ENCODE measurements around the gene APBA1. TPM values are rescaled to one million over a fixed set of nuclear protein-coding genes. Genes with fewer than 3 reads are reported as not detected.

The APBA1 gene
- total RNA-seq, 1 donor from 2014 or later = 3.4 TPM

DNA sequence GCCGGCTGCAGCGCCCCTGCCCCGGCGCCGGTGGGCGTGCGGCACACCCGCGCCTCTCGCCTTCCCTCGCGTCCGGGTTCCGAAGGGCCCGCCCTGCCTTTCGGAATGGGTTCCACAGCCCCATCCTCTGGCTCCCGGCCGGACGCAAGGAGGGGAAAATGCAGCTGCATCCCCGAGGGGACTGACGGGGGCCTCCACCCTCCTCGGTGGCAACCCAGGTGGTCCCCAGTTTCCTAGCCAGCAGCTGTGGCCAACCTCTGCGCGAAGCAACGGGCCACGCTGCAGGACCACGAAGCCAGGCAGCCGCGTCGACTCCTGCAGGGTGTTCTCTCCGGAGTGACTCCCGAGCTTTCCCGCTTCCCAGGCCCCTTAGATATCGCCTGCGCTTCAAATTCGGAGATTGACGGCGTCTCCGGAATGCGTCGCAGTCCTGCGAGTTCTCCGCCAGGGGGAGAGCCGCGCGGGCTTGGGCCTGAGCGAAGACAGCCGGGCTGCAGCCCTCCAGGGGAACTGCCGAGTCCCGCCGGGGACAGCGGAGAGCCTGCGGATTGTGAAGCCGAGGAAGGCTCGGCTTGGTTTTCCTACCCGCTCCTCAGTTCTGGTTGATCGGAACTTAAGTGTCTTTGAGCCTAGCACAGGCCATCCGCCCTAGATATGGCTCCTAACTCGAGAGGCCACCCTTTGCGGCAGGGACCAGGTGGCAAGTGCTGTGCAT is 582 bp upstream of the APBA1 start:
- no peaks in the 10 kb centered on the region for H4K20me1 ChIP-seq (ENCODE audit: low read depth)
- peak overlapping the region; percentile 96 for H3K4me2 ChIP-seq
- H3K9ac ChIP-seq = no peak overlapping the region
- peaks cover 28% of the 10 kb centered on the region for H3K27me3 ChIP-seq
- Mint-ChIP-seq H3K27ac (peak overlapping the region; percentile 9), H3K4me1 (peaks cover 19% of the 10 kb centered on the region), H3K4me3 (peak overlapping the region; percentile 84), H3K36me3 (no peaks in the 10 kb centered on the region), H3K27me3 (ENCODE audit: insufficient read depth, low read depth) (peaks cover 16% of the 10 kb centered on the region), H3K9me3 (no peaks in the 10 kb centered on the region)
- no peak overlapping the region for H3K27ac ChIP-seq
- H2AFZ ChIP-seq (replicated peaks) = peak overlapping the region; percentile 97
- H3K9me3 ChIP-seq (ENCODE audit: low read depth) = no peaks in the 10 kb centered on the region
- peaks cover 11% of the 10 kb centered on the region for H3K4me1 ChIP-seq
- H3K79me2 ChIP-seq (ENCODE audit: low read depth) = no peaks in the 10 kb centered on the region
- H3F3A ChIP-seq (ENCODE audit: low read depth) = peaks cover 39% of the 10 kb centered on the region
- peak; percentile 96 for DNase-seq (ENCODE audit: low spot score)
- H3K36me3 ChIP-seq = no peaks in the 10 kb centered on the region
- H3K4me3 ChIP-seq = peak overlapping the region; percentile 83
- TF ChIP-seq CTCF (IDR thresholded peaks at IDR 0.05) (peak; percentile 84), EZH2phosphoT487 (IDR thresholded peaks at IDR 0.05) (peak; percentile 24), EZH2 (IDR thresholded peaks at IDR 0.05) (peak; percentile 43)

DNA sequence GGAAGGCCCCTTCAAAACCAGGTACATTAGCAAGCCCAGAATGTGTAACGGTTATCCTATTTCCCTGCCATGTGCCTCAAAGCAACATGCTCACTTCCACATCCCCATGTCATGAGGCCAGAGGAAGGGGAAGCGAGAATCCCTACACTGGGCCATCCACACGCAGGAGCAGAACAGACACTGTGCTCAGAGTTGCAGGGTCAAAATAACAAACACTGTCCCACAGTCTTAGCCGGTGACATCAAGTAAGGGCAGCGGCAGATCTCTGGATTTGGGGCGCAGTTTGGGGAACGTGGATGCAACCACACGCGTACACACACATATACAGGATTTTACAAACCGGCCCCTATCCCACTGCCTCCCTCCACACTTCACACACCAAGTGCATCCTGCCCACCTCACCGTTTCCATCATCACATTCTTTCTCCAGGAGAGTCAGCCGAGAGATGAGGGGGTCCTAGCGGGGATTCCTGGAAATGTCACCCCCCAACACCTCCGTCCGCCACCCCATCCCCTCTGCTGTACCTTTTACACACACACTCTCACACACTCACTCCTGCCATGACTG is 776 bp downstream of the APBA1 start:
- Histone ChIP-seq H3K79me2 (ENCODE audit: low read depth) (no peaks in the 10 kb centered on the region), H3K9me3 (ENCODE audit: low read depth) (no peaks in the 10 kb centered on the region), H3K4me2 (peak overlapping the region; percentile 96), H3K27ac (no peak overlapping the region), H3K4me1 (peaks cover 25% of the 10 kb centered on the region), H3K9ac (no peak overlapping the region), H3K36me3 (no peaks in the 10 kb centered on the region), H3K27me3 (peaks cover 28% of the 10 kb centered on the region), H3F3A (ENCODE audit: low read depth) (peaks cover 49% of the 10 kb centered on the region), H4K20me1 (ENCODE audit: low read depth) (no peaks in the 10 kb centered on the region), H3K4me3 (peak overlapping the region; percentile 83), H2AFZ (replicated peaks) (peak overlapping the region; percentile 100)
- H3K4me1 Mint-ChIP-seq = peaks cover 19% of the 10 kb centered on the region
- H3K9me3 Mint-ChIP-seq = no peaks in the 10 kb centered on the region
- no peak for DNase-seq (ENCODE audit: low spot score)
- H3K27me3 Mint-ChIP-seq (ENCODE audit: insufficient read depth, low read depth) = peaks cover 16% of the 10 kb centered on the region
- H3K36me3 Mint-ChIP-seq = no peaks in the 10 kb centered on the region
- peak overlapping the region; percentile 83 for H3K4me3 Mint-ChIP-seq
- TF ChIP-seq EZH2phosphoT487 (IDR thresholded peaks at IDR 0.05) (no peak), CTCF (IDR thresholded peaks at IDR 0.05) (no peak), EZH2 (IDR thresholded peaks at IDR 0.05) (no peak)
- H3K27ac Mint-ChIP-seq = no peak overlapping the region

DNA sequence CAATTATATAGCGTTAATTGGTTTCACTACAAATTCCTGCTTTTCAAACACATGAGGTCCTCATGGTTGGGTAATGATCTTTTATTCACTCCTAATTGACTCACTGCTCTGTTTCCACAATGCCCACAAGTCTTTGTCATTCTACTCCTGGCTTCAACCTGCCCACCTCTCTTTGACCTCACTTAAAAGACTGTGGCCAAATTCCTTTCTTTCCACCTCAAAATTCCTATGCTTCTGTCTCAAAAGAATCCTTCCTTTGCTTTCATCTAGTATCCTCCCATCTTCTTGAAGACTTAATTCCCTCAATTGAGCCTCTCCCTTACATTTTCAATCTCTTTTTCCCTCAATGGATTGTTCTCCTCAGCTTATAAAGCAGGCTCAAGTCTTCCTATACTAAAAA is 4.9 kb downstream of the APBA1 start:
- Mint-ChIP-seq H3K27ac (no peak overlapping the region), H3K4me3 (no peak overlapping the region), H3K36me3 (no peaks in the 10 kb centered on the region), H3K9me3 (no peaks in the 10 kb centered on the region), H3K4me1 (peaks cover 10% of the 10 kb centered on the region), H3K27me3 (ENCODE audit: insufficient read depth, low read depth) (peaks cover 12% of the 10 kb centered on the region)
- Histone ChIP-seq H3K27me3 (peaks cover 28% of the 10 kb centered on the region), H3K4me1 (peaks cover 32% of the 10 kb centered on the region), H3K4me3 (peak overlapping the region; percentile 27), H3K27ac (peak overlapping the region; percentile 9), H3F3A (ENCODE audit: low read depth) (peaks cover 34% of the 10 kb centered on the region), H3K9me3 (ENCODE audit: low read depth) (no peaks in the 10 kb centered on the region), H3K36me3 (no peaks in the 10 kb centered on the region), H3K4me2 (peak overlapping the region; percentile 72), H3K9ac (no peak overlapping the region), H3K79me2 (ENCODE audit: low read depth) (no peaks in the 10 kb centered on the region), H2AFZ (replicated peaks) (no peak overlapping the region), H4K20me1 (ENCODE audit: low read depth) (no peaks in the 10 kb centered on the region)
- peak; percentile 57 for DNase-seq (ENCODE audit: low spot score)
- TF ChIP-seq EZH2phosphoT487 (IDR thresholded peaks at IDR 0.05) = no peak
- no peak for TF ChIP-seq CTCF (IDR thresholded peaks at IDR 0.05)
- TF ChIP-seq EZH2 (IDR thresholded peaks at IDR 0.05) = no peak

Measured in neural progenitor cell (in vitro differentiated cells).